Nephron (organoid): ENCODE data around the gene CFL2.

Source experiments
- H3K27ac Mint-ChIP-seq, 3 experiments: 2 replicates each; pipeline ENCODE4 v1.8.0; 2020; ENCODE audit warnings: mixed read lengths in 3 of 3, mild to moderate bottlenecking in 2 of 3, moderate library complexity in 1 of 3
- H3K27me3 Mint-ChIP-seq: 2 replicates; pipeline ENCODE4 v1.8.0; 2021; ENCODE audit warnings: low read depth, mild to moderate bottlenecking, moderate library complexity, mixed read lengths
- H3K36me3 Mint-ChIP-seq: 2 replicates; pipeline ENCODE4 v1.8.0; 2020; ENCODE audit warnings: low read depth, mixed read lengths
- H3K4me1 Mint-ChIP-seq: 2 replicates; pipeline ENCODE4 v1.8.0; 2020; ENCODE audit warnings: mixed read lengths
- H3K4me3 Mint-ChIP-seq, 3 experiments: 2 replicates each; pipeline ENCODE4 v1.8.0; 2020; ENCODE audit warnings: mild to moderate bottlenecking in 3 of 3, mixed read lengths in 3 of 3, moderate library complexity in 2 of 3
- H3K9me3 Mint-ChIP-seq: 2 replicates; pipeline ENCODE4 v1.8.0; 2020; ENCODE audit warnings: mixed read lengths
- TF ChIP-seq, protein P1 (sequence below), 3 experiments: fragments of 200-600 bp; sonication (generic); IDR thresholded peaks; one replicate each; pipeline ENCODE4 v1.5.0; 2021; ENCODE audit warnings: antibody characterized with exemption in 3 of 3; ENCODE audit not compliant: unreplicated experiment in 3 of 3

The CFL2 gene

DNA sequence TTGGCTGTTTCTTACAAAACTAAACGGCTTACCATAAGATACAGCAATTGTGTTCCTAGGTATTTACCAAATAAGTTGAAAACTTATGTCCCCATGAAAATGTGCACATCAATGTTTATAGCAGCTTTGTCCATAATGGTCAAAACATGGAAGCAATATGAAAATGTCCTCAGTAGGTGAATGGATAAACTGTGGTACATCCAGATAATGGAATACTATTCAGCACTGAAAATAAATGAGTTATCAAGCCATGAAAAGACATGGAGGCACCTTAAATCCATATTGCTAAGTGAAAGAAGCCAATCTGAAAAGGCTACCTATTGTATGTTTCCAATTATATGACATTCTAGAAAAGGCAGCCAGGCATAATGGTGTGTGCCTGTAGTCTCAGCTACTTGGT, 40.7 kb downstream of the CFL2 start:
- no peaks in the 10 kb centered on the region for H3K9me3 Mint-ChIP-seq
- TF ChIP-seq, protein P1, sequence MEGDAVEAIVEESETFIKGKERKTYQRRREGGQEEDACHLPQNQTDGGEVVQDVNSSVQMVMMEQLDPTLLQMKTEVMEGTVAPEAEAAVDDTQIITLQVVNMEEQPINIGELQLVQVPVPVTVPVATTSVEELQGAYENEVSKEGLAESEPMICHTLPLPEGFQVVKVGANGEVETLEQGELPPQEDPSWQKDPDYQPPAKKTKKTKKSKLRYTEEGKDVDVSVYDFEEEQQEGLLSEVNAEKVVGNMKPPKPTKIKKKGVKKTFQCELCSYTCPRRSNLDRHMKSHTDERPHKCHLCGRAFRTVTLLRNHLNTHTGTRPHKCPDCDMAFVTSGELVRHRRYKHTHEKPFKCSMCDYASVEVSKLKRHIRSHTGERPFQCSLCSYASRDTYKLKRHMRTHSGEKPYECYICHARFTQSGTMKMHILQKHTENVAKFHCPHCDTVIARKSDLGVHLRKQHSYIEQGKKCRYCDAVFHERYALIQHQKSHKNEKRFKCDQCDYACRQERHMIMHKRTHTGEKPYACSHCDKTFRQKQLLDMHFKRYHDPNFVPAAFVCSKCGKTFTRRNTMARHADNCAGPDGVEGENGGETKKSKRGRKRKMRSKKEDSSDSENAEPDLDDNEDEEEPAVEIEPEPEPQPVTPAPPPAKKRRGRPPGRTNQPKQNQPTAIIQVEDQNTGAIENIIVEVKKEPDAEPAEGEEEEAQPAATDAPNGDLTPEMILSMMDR (IDR thresholded peaks at IDR 0.05; ENCODE audit: unreplicated experiment in 3 of 3) = no peak
- no peak overlapping the region for H3K27ac Mint-ChIP-seq
- no peaks in the 10 kb centered on the region for H3K36me3 Mint-ChIP-seq
- H3K27me3 Mint-ChIP-seq = no peaks in the 10 kb centered on the region
- H3K4me1 Mint-ChIP-seq = peaks cover 20% of the 10 kb centered on the region
- H3K4me3 Mint-ChIP-seq = no peak overlapping the region

DNA sequence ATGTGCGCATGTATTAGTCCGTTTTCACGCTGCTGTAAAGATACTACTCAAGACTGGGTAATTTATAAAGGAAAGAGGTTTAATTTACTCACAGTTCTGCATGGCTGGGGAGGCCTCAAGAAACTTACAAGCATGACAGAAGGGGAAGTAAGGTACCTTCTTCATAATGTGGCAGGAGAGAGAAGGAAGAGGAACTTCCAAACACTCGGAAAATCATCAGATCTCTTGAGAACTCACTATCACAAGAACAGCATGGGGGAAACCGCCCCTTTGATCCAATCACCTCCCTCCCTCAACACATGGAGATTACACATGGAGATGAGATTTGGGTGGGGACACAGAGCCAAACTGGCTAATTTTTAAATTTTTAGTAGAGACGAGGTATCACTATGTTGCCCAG, 42.7 kb downstream of the CFL2 start:
- no peaks in the 10 kb centered on the region for H3K9me3 Mint-ChIP-seq
- TF ChIP-seq, protein P1 (IDR thresholded peaks at IDR 0.05; ENCODE audit: unreplicated experiment in 3 of 3) = no peak
- no peak overlapping the region for H3K27ac Mint-ChIP-seq
- H3K4me1 Mint-ChIP-seq = peaks cover 3% of the 10 kb centered on the region
- no peaks in the 10 kb centered on the region for H3K27me3 Mint-ChIP-seq
- no peaks in the 10 kb centered on the region for H3K36me3 Mint-ChIP-seq
- no peak overlapping the region for H3K4me3 Mint-ChIP-seq

DNA sequence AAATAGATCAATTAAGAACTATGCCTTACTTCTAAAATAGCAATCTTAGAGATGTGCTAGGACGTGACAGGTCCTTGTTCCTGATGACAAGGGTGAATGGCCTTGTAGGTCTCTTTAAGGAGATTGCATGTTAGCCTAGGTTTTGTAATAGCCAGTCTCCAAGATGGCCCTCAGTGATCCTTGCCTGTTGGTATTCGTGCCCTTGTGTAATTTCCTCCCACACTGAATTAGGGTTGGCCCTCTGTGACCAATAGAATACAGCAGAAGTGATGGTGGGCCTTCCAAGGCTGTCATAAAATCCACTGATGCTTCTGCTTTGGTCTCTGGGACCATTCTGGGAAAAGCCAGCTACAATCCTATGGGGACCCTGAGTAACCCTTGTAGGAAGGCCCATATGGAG, 46.3 kb downstream of the CFL2 start:
- Mint-ChIP-seq H3K27me3 (no peaks in the 10 kb centered on the region), H3K9me3 (peaks cover 3% of the 10 kb centered on the region), H3K4me3 (no peak overlapping the region), H3K27ac (no peak overlapping the region), H3K36me3 (no peaks in the 10 kb centered on the region), H3K4me1 (peaks cover 11% of the 10 kb centered on the region)
- TF ChIP-seq, protein P1 (IDR thresholded peaks at IDR 0.05; ENCODE audit: unreplicated experiment in 3 of 3) = no peak

DNA sequence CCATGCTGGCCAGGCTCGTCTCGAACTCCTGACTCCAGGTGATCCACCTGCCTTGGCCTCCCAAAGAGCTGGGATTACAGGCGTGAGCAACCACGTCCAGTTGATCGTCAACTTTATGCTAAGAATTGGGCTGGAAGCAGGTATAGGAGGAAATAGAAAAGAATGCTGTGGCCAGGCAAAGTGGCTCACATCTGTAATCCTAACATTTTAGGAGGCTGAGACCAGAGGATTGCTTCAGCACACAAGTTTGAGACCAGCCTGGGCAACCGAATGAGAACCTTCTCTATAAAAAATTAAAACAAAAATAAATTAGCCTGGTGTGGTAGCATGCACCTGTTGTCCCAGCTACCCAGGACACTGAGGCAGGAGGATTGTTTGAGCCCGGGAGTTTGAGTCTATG, 47.4 kb downstream of the CFL2 start:
- H3K27ac Mint-ChIP-seq = peak overlapping the region in 1 of 3 experiments; percentile 92
- TF ChIP-seq, protein P1 (IDR thresholded peaks at IDR 0.05; ENCODE audit: unreplicated experiment in 3 of 3) = no peak
- peaks cover 11% of the 10 kb centered on the region for H3K4me1 Mint-ChIP-seq
- H3K27me3 Mint-ChIP-seq = no peaks in the 10 kb centered on the region
- H3K4me3 Mint-ChIP-seq = no peak overlapping the region
- H3K36me3 Mint-ChIP-seq = no peaks in the 10 kb centered on the region
- H3K9me3 Mint-ChIP-seq = peaks cover 10% of the 10 kb centered on the region

DNA sequence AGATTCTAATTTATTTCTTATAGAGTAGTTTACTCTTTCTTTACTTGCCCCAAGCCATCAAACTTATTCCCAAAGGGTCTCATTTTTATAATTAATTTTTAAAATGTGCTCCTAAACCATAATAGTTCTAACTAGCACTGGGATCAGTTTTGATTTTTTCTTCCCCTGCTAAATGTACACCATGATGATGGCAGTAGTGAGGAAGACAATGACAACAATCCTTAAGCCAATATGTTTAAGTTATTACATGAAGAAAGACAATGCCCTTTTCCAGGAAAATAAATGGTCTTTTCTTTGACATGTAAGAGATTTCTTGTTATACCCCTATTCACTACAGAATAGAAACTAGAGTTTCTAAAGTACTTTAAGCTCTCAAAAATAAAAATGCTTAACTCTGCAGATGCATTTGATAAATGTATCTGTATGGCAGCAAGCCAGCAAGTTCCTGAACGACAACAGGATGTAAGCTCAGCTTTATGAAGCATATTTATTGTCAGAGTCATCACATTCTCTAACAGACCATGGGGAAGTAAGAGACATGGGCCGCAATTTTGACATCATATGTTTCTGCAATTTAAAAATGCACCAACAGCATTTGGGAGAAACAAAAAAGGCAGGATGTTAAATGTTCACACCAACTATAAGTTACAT, 48.5 kb downstream of the CFL2 start:
- peaks cover 11% of the 10 kb centered on the region for H3K4me1 Mint-ChIP-seq
- H3K4me3 Mint-ChIP-seq = no peak overlapping the region
- peak overlapping the region; percentile 74 to 97 (median 92) for H3K27ac Mint-ChIP-seq
- no peaks in the 10 kb centered on the region for H3K27me3 Mint-ChIP-seq
- TF ChIP-seq, protein P1 (IDR thresholded peaks at IDR 0.05; ENCODE audit: unreplicated experiment in 3 of 3) = no peak
- H3K9me3 Mint-ChIP-seq = peaks cover 13% of the 10 kb centered on the region
- no peaks in the 10 kb centered on the region for H3K36me3 Mint-ChIP-seq

DNA sequence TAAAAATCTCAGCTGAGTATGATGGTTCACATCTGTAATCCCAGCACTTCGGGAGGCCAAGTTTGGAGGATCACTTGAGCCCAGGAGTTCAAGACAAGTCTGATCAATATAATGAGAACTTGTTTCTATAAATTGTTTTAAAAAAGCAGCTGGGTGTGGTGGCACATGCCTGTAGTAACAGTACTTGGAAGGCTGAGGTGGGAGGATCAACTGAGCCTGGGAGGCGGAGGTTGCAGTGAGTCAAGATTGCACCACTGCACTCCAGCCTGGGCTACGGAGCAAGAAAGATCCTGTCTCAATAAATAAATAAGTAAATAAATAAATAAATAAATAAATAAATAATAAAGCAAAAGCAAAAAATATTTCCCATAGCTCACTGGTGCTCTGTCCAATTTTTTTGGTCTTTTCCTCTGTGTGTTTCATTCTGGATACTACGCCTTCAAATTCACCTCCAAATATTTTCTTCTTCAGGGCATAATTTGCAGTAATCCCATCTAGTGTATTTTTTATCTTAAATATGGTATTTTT, 51.8 kb downstream of the CFL2 start:
- Mint-ChIP-seq H3K9me3 (peaks cover 23% of the 10 kb centered on the region), H3K4me3 (no peak overlapping the region), H3K4me1 (peaks cover 11% of the 10 kb centered on the region), H3K27ac (no peak overlapping the region), H3K27me3 (no peaks in the 10 kb centered on the region), H3K36me3 (peaks cover 3% of the 10 kb centered on the region)
- TF ChIP-seq, protein P1 (IDR thresholded peaks at IDR 0.05; ENCODE audit: unreplicated experiment in 3 of 3) = no peak
